Stomach (tissue), 4 donors: ENCODE data around the gene SCFD2.

ENCODE experiments used
- EP300 ChIP-seq: sonication (generic); formaldehyde crosslinking; IDR thresholded peaks from one replicate; pipeline ENCODE4 v1.6.1; 2017; ENCODE audit warnings: antibody characterized with exemption
- POLR2A ChIP-seq, 4 donors: fragments of 450-650 bp; IDR thresholded peaks; one replicate each; pipeline ENCODE4 v1.6.1; 2016; ENCODE audit warnings: antibody characterized with exemption in 4 of 4, control low read depth in 2 of 4, mild to moderate bottlenecking in 1 of 4, moderate library complexity in 1 of 4
- POLR2AphosphoS5 ChIP-seq, 3 donors: sonication (generic); formaldehyde crosslinking; IDR thresholded peaks; one replicate each; pipeline ENCODE4 v1.6.1; 2016; ENCODE audit warnings: antibody characterized with exemption in 3 of 3
- TF ChIP-seq, protein P1 (sequence below), 7 experiments: fragments of 450-650 bp in 4 of 7; fragments of 200-600 bp in 3 of 7; sonication (generic) in 3 of 7; IDR thresholded peaks; one replicate each; pipeline ENCODE4 v1.5.1; 2016 to 2019; ENCODE audit warnings: antibody characterized with exemption in 7 of 7, control low read depth in 2 of 7, mild to moderate bottlenecking in 1 of 7

DNA sequence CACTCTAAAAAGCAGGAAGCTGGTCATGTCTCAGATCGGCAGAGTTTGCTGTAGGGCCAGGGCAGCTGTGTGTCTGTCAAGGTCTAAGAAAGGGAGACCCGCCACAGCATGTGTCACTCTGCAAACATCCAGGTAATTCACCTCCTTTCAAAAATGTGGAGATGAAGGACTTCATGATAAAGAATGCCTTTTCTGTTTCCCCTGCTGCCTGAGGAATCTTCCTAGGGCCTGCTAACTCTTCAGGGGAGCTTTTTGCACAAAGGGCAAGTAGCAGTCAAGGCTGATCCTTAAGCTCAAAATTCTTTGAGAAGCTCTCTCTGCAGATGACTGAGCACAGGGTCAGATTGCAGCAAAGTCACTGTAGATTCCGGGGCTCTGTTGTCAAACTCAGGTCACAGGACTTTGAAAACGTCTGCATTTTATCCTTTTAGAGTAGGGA lies 482.7 kb downstream of the SCFD2 start:
- no peak for TF ChIP-seq POLR2AphosphoS5 (IDR thresholded peaks at IDR 0.05)
- TF ChIP-seq POLR2A (IDR thresholded peaks at IDR 0.05) = no peak
- TF ChIP-seq, protein P1, sequence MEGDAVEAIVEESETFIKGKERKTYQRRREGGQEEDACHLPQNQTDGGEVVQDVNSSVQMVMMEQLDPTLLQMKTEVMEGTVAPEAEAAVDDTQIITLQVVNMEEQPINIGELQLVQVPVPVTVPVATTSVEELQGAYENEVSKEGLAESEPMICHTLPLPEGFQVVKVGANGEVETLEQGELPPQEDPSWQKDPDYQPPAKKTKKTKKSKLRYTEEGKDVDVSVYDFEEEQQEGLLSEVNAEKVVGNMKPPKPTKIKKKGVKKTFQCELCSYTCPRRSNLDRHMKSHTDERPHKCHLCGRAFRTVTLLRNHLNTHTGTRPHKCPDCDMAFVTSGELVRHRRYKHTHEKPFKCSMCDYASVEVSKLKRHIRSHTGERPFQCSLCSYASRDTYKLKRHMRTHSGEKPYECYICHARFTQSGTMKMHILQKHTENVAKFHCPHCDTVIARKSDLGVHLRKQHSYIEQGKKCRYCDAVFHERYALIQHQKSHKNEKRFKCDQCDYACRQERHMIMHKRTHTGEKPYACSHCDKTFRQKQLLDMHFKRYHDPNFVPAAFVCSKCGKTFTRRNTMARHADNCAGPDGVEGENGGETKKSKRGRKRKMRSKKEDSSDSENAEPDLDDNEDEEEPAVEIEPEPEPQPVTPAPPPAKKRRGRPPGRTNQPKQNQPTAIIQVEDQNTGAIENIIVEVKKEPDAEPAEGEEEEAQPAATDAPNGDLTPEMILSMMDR (IDR thresholded peaks at IDR 0.05) = no peak
- no peak for TF ChIP-seq EP300
